Measurements from ENCODE around the gene TSPAN32. TPM values are rescaled to one million over a fixed set of nuclear protein-coding genes. Genes with fewer than 3 reads are reported as not detected.

The TSPAN32 gene
- polyA plus RNA-seq, 2 of the 4 experiments (the other 2 are of a cell fraction), result not detected

- no peaks in the 10 kb centered on the region for H3K4me1 ChIP-seq
- no peak for FAIRE-seq
- TF ChIP-seq NFE2L2 (conservative IDR thresholded peaks at IDR 0.05; ENCODE audit: low read length), result no peak
- no peak for TF ChIP-seq CTCF (IDR thresholded peaks at IDR 0.05)
- no peak for TF ChIP-seq EP300 (IDR thresholded peaks at IDR 0.05)
- no peak for TF ChIP-seq E2F6 (IDR thresholded peaks at IDR 0.05; ENCODE audit: borderline replicate concordance, low read depth)
- TF ChIP-seq PHF8 (IDR thresholded peaks at IDR 0.05; ENCODE audit: borderline replicate concordance, low read depth), result no peak
- no peak for TF ChIP-seq BCL3 (IDR thresholded peaks at IDR 0.05)
- no peak for TF ChIP-seq KDM1A (IDR thresholded peaks at IDR 0.05; ENCODE audit: low read depth)
- no peak for TF ChIP-seq CHD2 (IDR thresholded peaks at IDR 0.05; ENCODE audit: low read length, partially characterized antibody)
- TF ChIP-seq TFCP2L1 (CRISPR knock-in tag; IDR thresholded peaks at IDR 0.05), result no peak
- no peak for TF ChIP-seq PBX3 (IDR thresholded peaks at IDR 0.05)
- TF ChIP-seq HDAC2 (IDR thresholded peaks at IDR 0.05), result no peak
- no peak for TF ChIP-seq ZNF302 (CRISPR knock-in tag; IDR thresholded peaks at IDR 0.05)
- no peak for TF ChIP-seq USF2 (IDR thresholded peaks at IDR 0.05)
- no peak for DNase-seq (ENCODE audit: low read depth in 1 of 2, low spot score in 1 of 2)
- no peak overlapping the region for H3K4me3 ChIP-seq
- H3K27ac ChIP-seq, result no peak overlapping the region
- WGBS (ENCODE audit: missing lambda C conversion rate), result 21% methylated on average over 6 of the region's 6 CpGs
- H3K4me2 ChIP-seq, result no peak overlapping the region
- no peak for ATAC-seq
- CTCF ChIA-PET, result interaction anchor here (1.7 to 30.6 kb wide), 3 partner anchors 16 to 126 kb away, joined by 3 to 903 read pairs (median 63); partner anchors contain the start of gene TSSC4
- H3K9me3 ChIP-seq, result peaks cover 8% of the 10 kb centered on the region
- POLR2A ChIA-PET, result no interaction called here
These were observed 19.5 kb downstream of the TSPAN32 start for GRCh38 chr11:2321311-2321683.

- Histone ChIP-seq H3K9me3 (no peaks in the 10 kb centered on the region; the same call in 2 of the 3 replicates), H3K4me3 (no peak overlapping the region), H3K4me1 (no peaks in the 10 kb centered on the region), H3K4me2 (no peak overlapping the region), H3K27ac (no peak overlapping the region)
- no peak for TF ChIP-seq TFCP2L1 (CRISPR knock-in tag; IDR thresholded peaks at IDR 0.05)
- TF ChIP-seq GATA3 (IDR thresholded peaks at IDR 0.05; ENCODE audit: borderline replicate concordance), result no peak
- TF ChIP-seq ZC3H11A (IDR thresholded peaks at IDR 0.05), result no peak
- TF ChIP-seq ELK1 (IDR thresholded peaks at IDR 0.05; ENCODE audit: low read depth, low read length), result no peak
- no peak for TF ChIP-seq KDM5A (IDR thresholded peaks at IDR 0.05)
- TF ChIP-seq MAFK (IDR thresholded peaks at IDR 0.05; ENCODE audit: partially characterized antibody), result no peak
- no peak for TF ChIP-seq HDAC2 (IDR thresholded peaks at IDR 0.05)
- TF ChIP-seq ATOH8 (CRISPR knock-in tag; IDR thresholded peaks at IDR 0.05; ENCODE audit: low read depth), result no peak
- TF ChIP-seq RNF2 (IDR thresholded peaks at IDR 0.05; ENCODE audit: borderline replicate concordance, low read depth), result no peak
- TF ChIP-seq ESRRA (IDR thresholded peaks at IDR 0.05; ENCODE audit: borderline replicate concordance, low read length), result no peak
- TF ChIP-seq CBX8 (IDR thresholded peaks at IDR 0.05), result no peak
- TF ChIP-seq JUN (IDR thresholded peaks at IDR 0.05), result no peak
- no peak for TF ChIP-seq SREBF2 (IDR thresholded peaks at IDR 0.05)
- FAIRE-seq (no peak), DNase-seq (ENCODE audit: low read depth in 1 of 2, low spot score in 1 of 2) (no peak), ATAC-seq (no peak)
- CTCF ChIA-PET, result interaction anchor here (1.0 to 3.0 kb wide), 5 partner anchors 12 to 138 kb away, joined by 3 to 10 read pairs (median 3); no protein-coding TSS in a partner anchor
- POLR2A ChIA-PET, result no interaction called here
- 69% methylated on average over 4 of the region's 4 CpGs for WGBS (ENCODE audit: missing lambda C conversion rate)
These were observed 23.3 kb downstream of the TSPAN32 start for GRCh38 chr11:2325123-2325522.

All from A549 (cell line).